GM12875 (cell line): ENCODE results near the gene BTG2.

Source experiments
- H3K4me3 ChIP-seq: one replicate; pipeline ENCODE4 v1.5.1; 2011; ENCODE audit warnings: low read depth, low read length, control low read depth
- CTCF ChIP-seq: IDR thresholded peaks from 2 replicates; pipeline ENCODE4 v1.5.1; 2011; ENCODE audit warnings: low read depth, mild to moderate bottlenecking, control low read depth, inconsistent platforms, low read length, moderate library complexity, borderline replicate concordance; ENCODE audit not compliant: insufficient read depth

The BTG2 gene

GRCh38 chr1:203349166-203349565 is 43.8 kb downstream of the BTG2 start:
- TF ChIP-seq CTCF = no peak
- H3K4me3 ChIP-seq = no peak overlapping the region

GRCh38 chr1:203349773-203350524 is 44.6 kb downstream of the BTG2 start:
- H3K4me3 ChIP-seq = no peak overlapping the region
- TF ChIP-seq CTCF = no peak

- H3K4me3 ChIP-seq = no peak within 1 kb of the TSS
- no peak for TF ChIP-seq CTCF
Observed at GRCh38 chr1:203351037-203351625, 45.8 kb downstream of the BTG2 start, which contains the start of gene FMOD. Gene FMOD (minus strand): TSS chr1:203351122. CDS start chr1:203348270, 2,852 bp downstream.

GRCh38 chr1:203353486-203353885 is 48.2 kb downstream of the BTG2 start:
- no peak for TF ChIP-seq CTCF
- no peak overlapping the region for H3K4me3 ChIP-seq

GRCh38 chr1:203354246-203354645 is 48.9 kb downstream of the BTG2 start:
- no peak overlapping the region for H3K4me3 ChIP-seq
- no peak for TF ChIP-seq CTCF

- no peak overlapping the region for H3K4me3 ChIP-seq
- no peak for TF ChIP-seq CTCF
Observed at GRCh38 chr1:203359010-203359571, 53.8 kb downstream of the BTG2 start.
